Thoracic aorta (tissue), 2 donors: ENCODE data around the gene PLA2G3. TPM values are rescaled to one million over a fixed set of nuclear protein-coding genes. Genes with fewer than 3 reads are reported as not detected.
"Not testable (repeated sequence)": the region's sequence is repeated elsewhere in the genome, so short reads cannot be mapped to it uniquely, and the experiment has no call there.

Source experiments
- ATAC-seq: fragments of 150-250 bp; one replicate; pipeline ENCODE4 v1.8.0; 2017; ENCODE audit warnings: low read depth; ENCODE audit not compliant: insufficient number of reproducible peaks, low FRiP score
- DNase-seq: peaks from one replicate; pipeline ENCODE4 v3.0.0-alpha.2; 2020; ENCODE audit warnings: low spot score
- H3K27ac ChIP-seq, 2 donors: fragments of 200-600 bp; sonication (generic); 1 replicate in 1 of 2; 2 replicates in 1 of 2; pipeline ENCODE4 v1.5.1; 2016; ENCODE audit warnings: mild to moderate bottlenecking in 2 of 2, moderate library complexity in 2 of 2
- H3K27me3 ChIP-seq: fragments of 200-600 bp; sonication (generic); replicated peaks from 2 replicates; pipeline ENCODE4 v1.6.0; 2016; ENCODE audit warnings: mild to moderate bottlenecking; ENCODE audit not compliant: insufficient read depth
- H3K36me3 ChIP-seq: fragments of 200-600 bp; sonication (generic); one replicate; pipeline ENCODE4 v1.5.1; 2016
- H3K4me1 ChIP-seq, 2 donors: fragments of 200-600 bp; sonication (generic); 1 replicate in 1 of 2; 2 replicates in 1 of 2; pipeline versions ENCODE4 v1.5.1 to v1.6.0; 2016; ENCODE audit warnings: low read depth in 2 of 2, mild to moderate bottlenecking in 1 of 2; ENCODE audit not compliant: control insufficient read depth in 1 of 2
- H3K4me3 ChIP-seq: fragments of 200-600 bp; sonication (generic); 2 replicates; pipeline ENCODE4 v1.5.1; 2016; ENCODE audit warnings: mild to moderate bottlenecking
- H3K9me3 ChIP-seq: fragments of 200-600 bp; sonication (generic); 2 replicates; pipeline ENCODE4 v1.5.1; 2016
- CTCF ChIP-seq: fragments of 200-600 bp; sonication (generic); IDR thresholded peaks from one replicate; pipeline ENCODE4 v1.5.1; 2019; ENCODE audit warnings: antibody characterized with exemption
- total RNA-seq, 2 donors: library from RNA; depleted of rRNA; stranded (reverse); fragments of >200 nt; gene quantifications; one replicate each; pipeline versions ENCODE4 v1.1.0 to v1.2.3, GENCODE V29; 2016

The PLA2G3 gene
- total RNA-seq, 2 donors from 2014 or later: not detected

DNA sequence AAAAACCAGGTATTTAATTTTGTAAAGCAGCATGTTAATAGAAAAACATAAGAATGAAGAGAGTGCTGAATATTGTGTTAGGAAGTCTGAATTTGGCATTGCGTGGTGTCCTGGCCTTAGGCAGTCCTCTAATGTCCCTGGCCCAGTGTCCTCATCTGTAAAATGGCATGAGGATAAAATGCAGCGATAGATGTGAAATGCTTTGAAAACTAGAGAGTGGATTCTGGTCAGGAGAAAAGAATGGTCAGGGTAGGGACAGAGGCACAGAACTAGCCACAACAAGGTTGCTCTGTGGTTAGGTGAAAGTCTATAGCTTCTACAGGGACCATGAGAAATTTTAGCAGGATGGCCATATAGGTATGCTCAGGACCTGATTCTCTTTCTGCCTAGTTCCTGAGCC lies 38.6 kb upstream of the PLA2G3 start:
- ATAC-seq (no peak), DNase-seq (no peak)
- Histone ChIP-seq H3K4me3 (no peak overlapping the region), H3K27me3 (no peaks in the 10 kb centered on the region), H3K9me3 (no peaks in the 10 kb centered on the region), H3K4me1 (peaks cover 20 to 39% of the 10 kb centered on the region in 2 donors), H3K36me3 (peaks cover 3% of the 10 kb centered on the region), H3K27ac (peak overlapping the region; percentile 61 to 79)
- no peak for TF ChIP-seq CTCF

DNA sequence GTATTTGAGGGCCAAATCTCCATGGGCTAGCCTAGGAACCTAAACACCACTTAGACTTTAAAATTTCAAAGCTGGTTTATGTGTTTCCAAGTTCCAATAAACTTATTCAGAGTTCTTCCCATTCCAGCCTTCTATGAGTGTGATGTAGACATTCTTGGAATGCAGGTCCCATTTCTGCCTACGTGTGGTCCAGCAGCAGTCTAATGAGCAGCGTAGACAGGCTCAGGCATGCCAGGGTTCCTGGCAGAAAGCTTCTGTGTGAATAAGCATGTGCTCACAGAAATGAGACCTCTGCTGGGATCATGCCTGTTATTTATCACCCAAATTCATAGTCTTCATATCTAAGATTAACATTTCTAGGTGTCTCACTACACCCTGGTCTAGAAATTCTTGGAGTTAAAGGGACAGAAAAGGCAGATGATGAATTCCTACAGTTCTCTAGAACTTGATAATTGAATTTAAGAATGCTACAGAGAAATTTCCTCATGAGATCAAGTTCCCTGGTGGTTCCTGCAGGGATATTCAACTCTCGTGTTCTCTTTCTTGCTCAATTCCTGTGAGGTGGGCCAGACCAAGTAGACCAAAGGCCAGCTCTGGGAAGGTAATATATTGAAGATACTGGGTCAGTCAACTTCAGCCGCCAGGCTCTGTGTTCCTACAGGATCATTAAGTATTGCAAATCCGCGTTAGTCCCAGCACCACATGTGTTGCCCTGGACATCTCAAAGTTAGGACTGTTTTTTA lies 37.3 kb upstream of the PLA2G3 start:
- no peaks in the 10 kb centered on the region for H3K9me3 ChIP-seq
- H3K4me3 ChIP-seq: no peak overlapping the region
- TF ChIP-seq CTCF: peak; percentile 22
- peak overlapping the region; percentile 61 to 79 for H3K27ac ChIP-seq
- ATAC-seq (peak; percentile 76), DNase-seq (peak; percentile 51)
- peaks cover 29 to 51% of the 10 kb centered on the region in 2 donors for H3K4me1 ChIP-seq
- no peaks in the 10 kb centered on the region for H3K27me3 ChIP-seq
- H3K36me3 ChIP-seq: no peaks in the 10 kb centered on the region

GRCh38 chr22:31176923-31177322 lies 36.6 kb upstream of the PLA2G3 start:
- peak overlapping the region; percentile 61 to 79 for H3K27ac ChIP-seq
- no peaks in the 10 kb centered on the region for H3K9me3 ChIP-seq
- no peak overlapping the region for H3K4me3 ChIP-seq
- no peaks in the 10 kb centered on the region for H3K27me3 ChIP-seq
- no peak for DNase-seq
- no peak for ATAC-seq
- no peaks in the 10 kb centered on the region for H3K36me3 ChIP-seq
- TF ChIP-seq CTCF: no peak
- H3K4me1 ChIP-seq: peaks cover 35 to 58% of the 10 kb centered on the region in 2 donors

DNA sequence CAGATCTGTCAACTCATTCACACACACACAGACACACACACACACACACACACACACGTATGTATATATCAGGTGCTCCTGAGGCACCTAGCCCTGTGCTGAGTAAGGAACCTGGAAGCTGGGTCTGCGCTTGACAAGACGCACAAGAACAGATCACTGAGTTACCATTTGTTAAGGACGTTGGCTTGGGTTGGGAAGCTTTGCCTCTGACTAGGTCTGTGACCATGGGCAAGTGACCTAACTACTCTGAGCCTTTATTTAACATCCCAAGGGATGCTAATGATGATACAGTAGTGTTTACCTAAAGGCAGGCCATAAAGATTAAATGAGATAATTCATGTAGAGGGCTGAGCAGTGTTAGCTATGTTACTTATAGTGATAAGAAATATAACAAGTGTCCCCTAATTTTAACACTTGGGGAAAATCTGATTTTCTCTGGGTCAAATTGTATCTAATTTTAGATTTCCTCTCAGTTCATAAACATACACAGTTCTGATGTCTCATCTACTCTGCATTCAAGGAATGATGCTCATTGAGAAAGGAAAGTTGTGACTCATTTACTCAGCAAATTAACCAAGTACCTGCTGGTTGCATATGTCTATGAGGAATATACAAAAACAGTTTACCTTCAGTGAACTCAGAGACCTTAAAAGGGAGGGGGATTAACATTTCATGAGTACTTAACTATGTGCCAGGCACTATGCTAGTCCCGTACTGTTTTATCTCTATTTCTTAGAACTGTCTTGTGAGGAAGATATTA lies 33.3 kb upstream of the PLA2G3 start:
- Histone ChIP-seq H3K4me3 (peak overlapping the region; percentile 29), H3K4me1 (peaks cover 42 to 82% of the 10 kb centered on the region in 2 donors), H3K27me3 (no peaks in the 10 kb centered on the region), H3K27ac (peak overlapping the region; percentile 79 to 83), H3K36me3 (no peaks in the 10 kb centered on the region), H3K9me3 (no peaks in the 10 kb centered on the region)
- ATAC-seq (peak; percentile 53), DNase-seq (no peak)
- TF ChIP-seq CTCF: no peak

DNA sequence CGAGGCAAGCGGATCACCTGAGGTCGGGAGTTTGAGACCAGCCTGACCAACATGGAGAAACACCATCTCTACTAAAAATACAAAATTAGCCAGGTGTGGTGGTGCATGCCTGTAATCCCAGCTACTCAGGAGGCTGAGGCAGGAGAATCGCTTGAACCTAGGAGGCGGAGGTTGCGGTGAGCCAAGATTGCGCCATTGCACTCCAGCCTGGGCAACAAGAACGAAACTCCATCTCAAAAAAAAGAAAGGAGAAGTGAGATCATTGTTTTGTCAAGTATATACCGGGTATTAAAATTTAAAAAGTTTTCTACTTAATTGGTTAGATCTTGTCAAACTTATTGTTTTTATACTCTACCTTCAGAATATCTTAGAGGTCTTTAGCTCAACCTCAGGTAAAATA lies 31.4 kb upstream of the PLA2G3 start:
- ATAC-seq: not testable (repeated sequence)
- Histone ChIP-seq H3K27ac (peak overlapping the region; percentile 79 to 83), H3K4me1 (peaks cover 40 to 77% of the 10 kb centered on the region in 2 donors)

More for the DNA sequence above, 31.4 kb upstream of the PLA2G3 start:
- not testable (repeated sequence) for H3K4me3 ChIP-seq, H3K27me3 ChIP-seq, H3K36me3 ChIP-seq, H3K9me3 ChIP-seq, DNase-seq
